Measurements from ENCODE around the gene B3GAT2. TPM values are rescaled to one million over a fixed set of nuclear protein-coding genes. Genes with fewer than 3 reads are reported as not detected.

B3GAT2 gene
- total and polyA plus RNA-seq, 2 of the 13 experiments (the other 11 are each of a cell fraction or from before 2014, with no cell fraction given) = 0.01 to 0.02 TPM

- TF ChIP-seq E2F2 (CRISPR knock-in tag; IDR thresholded peaks at IDR 0.05; ENCODE audit: borderline replicate concordance) (no peak), ZNF367 (CRISPR knock-in tag; IDR thresholded peaks at IDR 0.05; ENCODE audit: borderline replicate concordance) (no peak), TFAP4 (IDR thresholded peaks at IDR 0.05; ENCODE audit: borderline replicate concordance, low read depth) (no peak), ZFAT (CRISPR knock-in tag; conservative IDR thresholded peaks at IDR 0.05) (no peak), MIER2 (CRISPR knock-in tag; IDR thresholded peaks at IDR 0.05) (peak; percentile 51; the same call in 1 of the 2 replicates), BCL3 (CRISPR knock-in tag; IDR thresholded peaks at IDR 0.05) (peak; percentile 88), IKZF1 (IDR thresholded peaks at IDR 0.05) (no peak), ZNF546 (CRISPR knock-in tag; conservative IDR thresholded peaks at IDR 0.05) (no peak), AGO2 (optimal IDR thresholded peaks at IDR 0.05; ENCODE audit: low read depth, low read length) (no peak), ZNF562 (CRISPR knock-in tag; IDR thresholded peaks at IDR 0.05; ENCODE audit: borderline replicate concordance) (peak; percentile 14; the same call in 1 of the 2 replicates), ZNF484 (CRISPR knock-in tag; IDR thresholded peaks at IDR 0.05; ENCODE audit: borderline replicate concordance, low read depth) (no peak), ZNF891 (CRISPR knock-in tag; IDR thresholded peaks at IDR 0.05) (no peak; the same call in 1 of the 2 replicates), ZNF263 (CRISPR knock-in tag; IDR thresholded peaks at IDR 0.05) (peak; percentile 57; the same call in 1 of the 2 replicates), ZNF282 (IDR thresholded peaks at IDR 0.05; ENCODE audit: partially characterized antibody) (no peak), ADNP (CRISPR knock-in tag; IDR thresholded peaks at IDR 0.05) (no peak), ATF7-NPFF (CRISPR knock-in tag; IDR thresholded peaks at IDR 0.05; ENCODE audit: low read depth) (peak; percentile 83), ZSCAN30 (CRISPR knock-in tag; IDR thresholded peaks at IDR 0.05) (no peak), LCORL (IDR thresholded peaks at IDR 0.05) (no peak), LCORL (CRISPR knock-in tag; IDR thresholded peaks at IDR 0.05) (no peak), ZNF564 (CRISPR knock-in tag; IDR thresholded peaks at IDR 0.05) (0 out of 2 replicates have a peak, but pooled peaks have one; percentile 56), ZNF776 (CRISPR knock-in tag; IDR thresholded peaks at IDR 0.05) (peak; percentile 47; the same call in 1 of the 2 replicates)
- TF ChIP-seq, protein P1, sequence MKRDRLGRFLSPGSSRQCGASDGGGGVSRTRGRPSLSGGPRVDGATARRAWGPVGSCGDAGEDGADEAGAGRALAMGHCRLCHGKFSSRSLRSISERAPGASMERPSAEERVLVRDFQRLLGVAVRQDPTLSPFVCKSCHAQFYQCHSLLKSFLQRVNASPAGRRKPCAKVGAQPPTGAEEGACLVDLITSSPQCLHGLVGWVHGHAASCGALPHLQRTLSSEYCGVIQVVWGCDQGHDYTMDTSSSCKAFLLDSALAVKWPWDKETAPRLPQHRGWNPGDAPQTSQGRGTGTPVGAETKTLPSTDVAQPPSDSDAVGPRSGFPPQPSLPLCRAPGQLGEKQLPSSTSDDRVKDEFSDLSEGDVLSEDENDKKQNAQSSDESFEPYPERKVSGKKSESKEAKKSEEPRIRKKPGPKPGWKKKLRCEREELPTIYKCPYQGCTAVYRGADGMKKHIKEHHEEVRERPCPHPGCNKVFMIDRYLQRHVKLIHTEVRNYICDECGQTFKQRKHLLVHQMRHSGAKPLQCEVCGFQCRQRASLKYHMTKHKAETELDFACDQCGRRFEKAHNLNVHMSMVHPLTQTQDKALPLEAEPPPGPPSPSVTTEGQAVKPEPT (CRISPR knock-in tag; IDR thresholded peaks at IDR 0.05; ENCODE audit: low read depth) = peak; percentile 49; the same call in 1 of the 2 replicates
- TF ChIP-seq, protein P2, sequence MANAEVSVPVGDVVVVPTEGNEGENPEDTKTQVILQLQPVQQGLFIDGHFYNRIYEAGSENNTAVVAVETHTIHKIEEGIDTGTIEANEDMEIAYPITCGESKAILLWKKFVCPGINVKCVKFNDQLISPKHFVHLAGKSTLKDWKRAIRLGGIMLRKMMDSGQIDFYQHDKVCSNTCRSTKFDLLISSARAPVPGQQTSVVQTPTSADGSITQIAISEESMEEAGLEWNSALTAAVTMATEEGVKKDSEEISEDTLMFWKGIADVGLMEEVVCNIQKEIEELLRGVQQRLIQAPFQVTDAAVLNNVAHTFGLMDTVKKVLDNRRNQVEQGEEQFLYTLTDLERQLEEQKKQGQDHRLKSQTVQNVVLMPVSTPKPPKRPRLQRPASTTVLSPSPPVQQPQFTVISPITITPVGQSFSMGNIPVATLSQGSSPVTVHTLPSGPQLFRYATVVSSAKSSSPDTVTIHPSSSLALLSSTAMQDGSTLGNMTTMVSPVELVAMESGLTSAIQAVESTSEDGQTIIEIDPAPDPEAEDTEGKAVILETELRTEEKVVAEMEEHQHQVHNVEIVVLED (CRISPR knock-in tag; IDR thresholded peaks at IDR 0.05; ENCODE audit: borderline replicate concordance) = no peak
Observed at GRCh38 chr6:70955441-70956190, 1.2 kb downstream of the B3GAT2 start (continued).

All from HepG2 (cell line).